ENCODE measurements around the gene DLGAP1. TPM values are rescaled to one million over a fixed set of nuclear protein-coding genes. Genes with fewer than 3 reads are reported as not detected.

DLGAP1 gene
- total and polyA plus RNA-seq, 2 experiments from 2014 or later = 17.0 to 48.5 TPM

GRCh38 chr18:4077721-4078120 lies 377.4 kb downstream of the DLGAP1 start:
- ATAC-seq = no peak
- H3K27ac ChIP-seq (ENCODE audit: low read depth) = no peak overlapping the region
- TF ChIP-seq POLR2AphosphoS5 (IDR thresholded peaks at IDR 0.05; ENCODE audit: low read depth) (no peak), CREB1 (CRISPR knock-in tag; IDR thresholded peaks at IDR 0.05; ENCODE audit: low read depth) (no peak), NANOG (IDR thresholded peaks at IDR 0.05; ENCODE audit: borderline replicate concordance) (no peak), REST (IDR thresholded peaks at IDR 0.05; ENCODE audit: unreplicated experiment) (no peak), JUNB (IDR thresholded peaks at IDR 0.05; ENCODE audit: unreplicated experiment) (no peak), ZNF462 (CRISPR knock-in tag; IDR thresholded peaks at IDR 0.05) (no peak), STAT1 (IDR thresholded peaks at IDR 0.05; ENCODE audit: unreplicated experiment) (no peak), ZNF331 (CRISPR knock-in tag; IDR thresholded peaks at IDR 0.05; ENCODE audit: low read depth) (no peak), ETS1 (IDR thresholded peaks at IDR 0.05) (no peak), EZH2 (IDR thresholded peaks at IDR 0.05; ENCODE audit: low read depth, unreplicated experiment) (no peak), ZNF114 (CRISPR knock-in tag; IDR thresholded peaks at IDR 0.05) (no peak), CTCF (conservative IDR thresholded peaks at IDR 0.05; ENCODE audit: low read depth in 2 of 2) (no peak), EZH2phosphoT487 (IDR thresholded peaks at IDR 0.05; ENCODE audit: unreplicated experiment) (no peak)

More at GRCh38 chr18:4077721-4078120, 377.4 kb downstream of the DLGAP1 start:
- no peaks in the 10 kb centered on the region for H3K36me3 ChIP-seq (ENCODE audit: insufficient read depth)
- H3K36me3 Mint-ChIP-seq (ENCODE audit: low read depth) = peaks cover 11% of the 10 kb centered on the region
- no peaks in the 10 kb centered on the region for H3K27me3 Mint-ChIP-seq (ENCODE audit: insufficient read depth, low read depth, poor library complexity)
- H4K20me1 ChIP-seq (replicated peaks; ENCODE audit: insufficient read depth) = no peaks in the 10 kb centered on the region
- peak overlapping the region; percentile 42; the same call in 1 of the 2 replicates for H3K27ac Mint-ChIP-seq
- H3K4me1 ChIP-seq (ENCODE audit: insufficient read depth) = peaks cover 7% of the 10 kb centered on the region
- no peak overlapping the region for H3K4me3 Mint-ChIP-seq
- no peak overlapping the region for H3K4me2 ChIP-seq
- peaks cover 5% of the 10 kb centered on the region for H3K9me3 Mint-ChIP-seq
- no peaks in the 10 kb centered on the region for H3K27me3 ChIP-seq (ENCODE audit: insufficient read depth)
- H3K4me3 ChIP-seq = no peak overlapping the region
- H2AFZ ChIP-seq = no peak overlapping the region
- no peaks in the 10 kb centered on the region for H3F3A ChIP-seq (replicated peaks; ENCODE audit: low read depth)
- peaks cover 35% of the 10 kb centered on the region for H3K4me1 Mint-ChIP-seq
- no peak for DNase-seq (ENCODE audit: low spot score)
- no peaks in the 10 kb centered on the region for H3K79me2 ChIP-seq (replicated peaks; ENCODE audit: insufficient read depth)
- no peaks in the 10 kb centered on the region for H3K9me2 ChIP-seq (ENCODE audit: insufficient read depth)

Measured in GM23338 (cell line).